Activated CD4-positive, alpha-beta T cell treated with anti-CD3 and anti-CD28 coated beads for 1 hour (primary cell): ENCODE data around the gene DMBX1.

Experiments used
- DNase-seq: peaks from one replicate; pipeline ENCODE4 v3.0.0-alpha.2; 2020

DMBX1 gene

DNA sequence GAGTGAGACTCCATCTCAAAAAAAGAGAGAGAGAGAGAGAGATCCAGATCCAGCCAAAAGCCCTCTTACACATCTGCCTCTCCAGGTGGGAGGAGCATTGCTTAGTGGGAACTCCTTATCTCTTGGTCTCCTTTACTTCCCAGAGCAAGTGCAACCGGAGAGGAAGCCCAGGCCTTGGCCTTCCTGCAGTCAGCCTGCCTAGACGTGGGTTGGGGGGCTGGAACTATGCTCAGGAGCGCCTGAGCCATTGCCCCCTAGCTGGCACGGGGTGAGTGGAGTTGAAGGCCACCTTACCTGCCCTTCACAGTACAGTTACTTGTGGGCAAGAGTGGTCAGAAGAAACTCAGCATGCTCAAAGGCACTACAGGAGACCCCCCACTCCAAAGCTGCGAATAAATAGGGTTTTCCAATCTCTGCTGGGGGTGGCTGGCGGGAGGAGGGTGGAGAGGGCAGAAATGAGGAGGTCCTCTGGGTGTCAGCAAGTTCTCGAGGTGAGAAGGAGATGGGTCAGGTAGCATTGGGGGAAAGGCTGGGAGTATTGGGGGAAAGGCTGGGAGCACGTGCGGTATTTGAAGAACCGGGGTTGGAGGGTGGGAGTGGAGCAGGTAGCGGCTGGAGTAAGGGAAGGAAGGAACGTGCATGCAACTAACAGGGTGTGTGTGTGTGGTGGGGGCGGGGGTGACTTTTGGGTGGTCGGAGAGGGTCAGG lies 4.7 kb upstream of the DMBX1 start:
- DNase-seq, result no peak

DNA sequence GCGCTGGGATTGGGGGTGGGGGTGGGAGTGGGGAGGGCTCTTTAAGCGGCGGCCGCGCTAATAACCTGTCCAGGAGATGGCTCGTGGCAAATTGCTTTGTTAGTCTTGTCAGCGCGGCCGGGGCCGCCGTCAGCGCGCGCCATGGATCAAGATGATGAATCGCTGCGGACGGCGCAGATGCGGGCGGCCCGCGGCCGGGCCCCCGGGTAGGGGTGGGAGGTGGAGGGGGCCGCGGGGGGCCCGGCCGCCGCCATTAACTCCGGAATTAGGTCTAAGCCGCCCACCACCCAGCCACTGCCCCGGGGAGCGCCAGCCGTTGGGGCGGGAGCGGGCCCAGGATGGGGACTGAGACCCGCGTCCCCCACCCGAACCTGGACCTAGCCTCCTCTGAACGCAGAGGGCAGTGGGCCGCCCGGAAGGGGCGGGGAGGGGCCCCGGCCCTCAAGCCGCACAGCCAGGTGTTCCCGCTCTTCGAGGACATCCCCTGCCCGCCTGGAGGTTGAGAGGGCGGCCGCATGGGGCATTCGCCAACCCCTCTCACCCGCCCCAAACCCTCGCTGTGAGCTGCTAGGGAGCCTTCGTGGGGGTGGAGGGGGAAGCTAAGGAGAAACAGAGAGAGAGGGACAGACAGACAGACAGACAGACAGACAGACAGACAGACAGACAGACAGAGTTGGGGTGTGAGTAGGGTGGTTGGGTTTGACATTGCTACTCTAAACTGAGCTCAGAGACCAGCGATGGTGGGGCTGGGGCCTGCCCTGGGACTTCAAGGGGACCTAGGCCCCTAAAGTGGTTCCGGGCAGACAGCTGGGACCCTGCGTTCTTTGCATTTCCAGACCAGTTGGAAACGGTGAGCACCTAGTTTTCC lies 3.8 kb upstream of the DMBX1 start:
- DNase-seq, result no peak

DNA sequence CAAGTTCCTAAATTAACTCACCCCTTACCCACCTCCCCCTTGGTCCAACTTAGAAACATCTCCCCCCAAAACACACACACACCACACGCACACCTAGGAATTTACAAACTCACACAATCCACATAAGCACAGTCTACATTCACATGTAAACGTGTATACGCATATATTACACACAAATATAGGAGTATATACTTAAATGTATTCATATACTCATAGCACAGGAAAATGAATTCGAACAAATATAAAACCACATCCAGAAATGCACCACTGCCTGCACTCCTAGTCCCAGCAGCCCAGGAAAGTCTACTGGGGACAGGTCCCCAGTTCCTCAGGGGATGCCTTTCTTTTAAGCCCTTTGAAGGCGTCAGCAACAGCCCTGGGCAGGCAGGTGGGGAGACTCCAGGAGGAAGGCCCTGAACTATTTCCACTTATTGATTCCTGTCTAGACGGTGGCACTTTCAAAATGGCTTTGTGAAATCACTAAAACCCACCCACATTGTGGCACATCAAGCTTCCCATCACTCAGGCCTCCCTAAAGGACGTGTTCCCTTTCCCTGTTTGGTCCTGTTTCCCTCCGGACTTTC lies 3.1 kb upstream of the DMBX1 start:
- DNase-seq, result no peak

DNA sequence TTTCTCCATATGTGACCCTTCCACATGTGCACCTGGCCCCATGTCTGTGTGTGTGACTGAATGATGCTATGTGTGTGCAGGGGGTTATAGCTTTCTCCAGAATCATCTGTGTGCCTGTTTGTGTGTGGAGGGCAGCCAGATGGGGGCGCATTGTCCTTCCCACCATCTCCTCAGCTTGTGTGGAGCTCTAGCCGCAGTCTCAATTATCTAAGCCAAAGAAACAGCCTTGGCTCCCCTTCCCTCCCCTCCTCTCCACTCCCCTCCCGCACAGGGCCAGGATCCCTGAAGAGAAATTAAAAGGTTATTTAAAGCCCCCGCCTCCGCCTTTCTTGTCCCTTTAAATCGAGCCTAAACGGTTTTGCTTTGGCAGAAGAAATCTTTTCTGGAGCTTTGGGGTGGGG lies 1.8 kb upstream of the DMBX1 start:
- no peak for DNase-seq

DNA sequence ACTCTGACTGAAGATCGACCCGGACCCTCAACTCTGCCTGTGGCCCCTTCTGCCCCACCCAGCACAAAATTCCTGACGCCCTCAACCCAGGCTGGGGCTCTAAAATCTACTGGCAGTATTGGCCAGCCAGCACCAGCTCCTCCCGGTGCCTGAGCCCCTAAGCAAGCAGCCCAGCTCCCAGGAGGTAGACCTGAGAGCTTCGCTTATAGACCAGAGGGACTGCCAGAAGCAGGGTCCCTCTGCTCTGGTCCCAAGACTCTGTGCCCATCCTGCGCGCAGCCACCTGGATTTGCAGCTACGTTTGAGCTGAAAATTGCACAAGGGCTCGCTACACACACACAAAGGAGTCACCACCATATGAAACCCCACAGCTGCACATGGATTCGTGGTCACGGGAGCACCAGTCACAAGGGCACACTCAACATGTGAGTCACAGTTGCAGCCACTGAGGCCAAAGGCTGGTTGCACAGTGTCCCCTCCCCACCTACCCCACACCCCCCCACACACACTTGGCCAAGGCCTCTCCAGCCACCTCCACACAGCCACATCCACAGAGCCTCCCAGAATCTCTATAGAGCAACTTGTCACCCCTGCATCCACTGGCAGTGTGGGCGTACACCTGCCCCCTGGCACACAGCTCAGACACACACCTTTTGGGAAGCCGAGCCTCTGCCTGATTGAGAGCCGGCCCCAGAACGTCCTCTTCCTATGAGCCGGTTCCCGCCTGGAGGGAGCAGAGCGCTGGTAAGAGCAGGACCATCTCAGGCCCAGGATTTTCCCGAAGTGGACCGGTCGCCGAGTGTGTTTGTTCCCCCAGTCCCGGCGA lies 1.1 kb upstream of the DMBX1 start:
- no peak for DNase-seq

DNA sequence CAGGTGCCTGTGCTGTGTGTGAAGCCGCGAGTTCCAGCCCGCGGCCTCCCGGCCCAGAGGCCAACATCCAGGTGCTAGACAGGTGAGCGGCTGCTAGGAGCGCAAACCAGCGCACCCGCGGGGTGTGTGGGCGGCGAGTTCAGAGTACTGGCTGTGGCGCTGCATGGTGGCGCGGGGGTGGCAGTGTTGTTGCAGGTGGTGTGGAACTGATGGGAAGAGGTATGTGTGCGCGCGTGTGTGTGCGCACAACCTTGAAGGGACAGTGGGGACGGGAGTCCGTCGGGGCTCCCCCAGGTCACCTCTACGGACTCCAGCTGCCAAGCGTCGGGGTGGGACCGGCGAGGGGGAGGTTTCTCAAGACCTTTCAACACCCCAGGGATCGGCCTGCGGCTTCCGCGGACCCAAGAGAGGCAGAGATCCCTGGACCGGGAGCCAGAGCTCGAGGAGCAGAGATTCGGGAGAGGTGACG lies 433 bp upstream of the DMBX1 start:
- no peak for DNase-seq

DNA sequence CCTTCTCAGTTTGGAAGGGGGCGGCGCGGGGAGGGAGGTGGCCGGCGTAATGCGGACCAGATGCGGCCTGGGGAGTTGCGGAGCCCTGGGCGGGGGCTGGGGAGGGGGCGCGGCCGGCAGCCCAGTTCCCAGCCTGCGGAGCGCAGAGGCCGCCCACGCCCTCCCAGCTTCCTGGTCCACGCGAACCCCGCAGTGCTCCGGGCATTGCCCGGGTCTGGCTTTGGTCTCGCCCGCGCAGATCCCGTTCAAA lies 695 bp downstream of the DMBX1 start:
- no peak for DNase-seq

DNA sequence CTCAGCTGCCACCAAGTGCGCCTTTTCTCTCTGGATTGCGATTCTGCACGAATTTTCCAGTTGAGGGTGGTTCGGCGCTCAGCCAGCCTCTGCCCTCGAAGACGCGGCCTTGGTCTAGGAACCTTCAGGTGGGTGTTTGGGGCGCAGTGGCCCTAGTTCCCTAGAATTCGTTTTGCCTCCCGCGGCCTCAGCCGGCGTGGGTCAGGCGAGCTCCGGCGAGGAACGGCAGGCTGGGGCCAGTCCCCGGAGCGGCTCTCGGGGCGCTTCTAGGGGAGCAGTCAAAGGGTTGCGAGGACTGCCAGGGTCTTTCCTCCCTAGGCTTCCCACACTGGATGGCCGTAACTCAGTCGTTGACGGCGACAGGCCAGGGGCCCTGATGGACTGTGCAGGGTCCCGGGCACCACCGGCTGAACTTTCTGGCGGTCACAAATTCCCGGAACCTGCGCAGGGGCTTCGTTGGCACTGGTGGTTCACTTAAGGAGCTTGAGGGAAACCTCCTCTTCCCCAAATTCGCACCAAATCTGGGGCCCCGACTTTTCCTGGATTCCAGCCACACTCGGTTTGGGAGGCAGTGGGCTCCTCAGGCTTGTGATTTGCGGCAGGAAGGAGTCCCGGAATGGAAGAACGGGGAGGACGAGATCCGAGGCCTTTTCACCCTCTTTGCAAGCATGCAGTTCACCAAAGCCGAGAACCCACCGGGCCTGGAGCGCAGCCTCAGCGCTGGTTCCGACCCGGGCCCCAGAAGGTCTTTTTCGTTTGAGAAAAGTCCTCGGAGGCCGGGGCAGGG lies 1.2 kb downstream of the DMBX1 start:
- no peak for DNase-seq

DNA sequence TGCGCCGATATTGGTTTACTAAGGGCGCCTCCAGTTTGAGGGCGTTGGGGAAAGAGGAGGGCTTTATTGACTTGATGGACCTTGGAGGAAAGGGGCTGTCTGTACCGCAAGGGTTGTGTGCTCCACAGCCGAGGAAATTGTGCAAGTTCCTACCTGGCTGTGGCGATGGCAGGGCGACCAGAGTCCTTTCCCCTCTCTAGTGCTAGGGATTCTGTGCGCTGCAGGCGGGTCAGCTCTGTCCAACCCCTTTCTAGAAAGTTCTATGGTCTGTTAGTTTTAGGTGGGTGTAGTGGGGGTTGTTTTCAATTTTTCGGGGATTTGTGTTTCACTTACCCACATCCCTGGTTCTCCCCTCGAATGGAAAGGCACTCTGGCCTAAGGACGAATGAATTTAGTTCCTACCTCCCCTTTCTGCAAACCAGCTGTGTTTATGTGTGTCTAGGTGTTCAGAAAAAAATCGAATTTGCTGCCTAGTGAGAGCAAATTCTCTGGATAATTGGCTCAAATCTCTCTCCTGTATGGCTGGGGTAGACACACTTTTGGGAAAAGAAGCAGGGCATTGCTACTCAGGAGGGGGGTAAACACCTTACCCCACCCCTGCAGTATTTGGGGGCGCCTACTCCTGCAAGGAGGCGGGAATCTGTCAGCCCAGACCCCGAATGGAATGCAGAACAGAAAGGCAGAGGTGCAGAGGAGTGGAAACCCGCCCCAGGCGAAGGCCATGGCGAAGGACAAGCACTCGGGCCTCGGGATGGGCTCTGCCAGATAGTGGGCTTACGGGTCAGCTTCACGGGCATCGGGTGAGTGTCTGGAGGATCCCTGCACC lies 2.0 kb downstream of the DMBX1 start:
- no peak for DNase-seq

DNA sequence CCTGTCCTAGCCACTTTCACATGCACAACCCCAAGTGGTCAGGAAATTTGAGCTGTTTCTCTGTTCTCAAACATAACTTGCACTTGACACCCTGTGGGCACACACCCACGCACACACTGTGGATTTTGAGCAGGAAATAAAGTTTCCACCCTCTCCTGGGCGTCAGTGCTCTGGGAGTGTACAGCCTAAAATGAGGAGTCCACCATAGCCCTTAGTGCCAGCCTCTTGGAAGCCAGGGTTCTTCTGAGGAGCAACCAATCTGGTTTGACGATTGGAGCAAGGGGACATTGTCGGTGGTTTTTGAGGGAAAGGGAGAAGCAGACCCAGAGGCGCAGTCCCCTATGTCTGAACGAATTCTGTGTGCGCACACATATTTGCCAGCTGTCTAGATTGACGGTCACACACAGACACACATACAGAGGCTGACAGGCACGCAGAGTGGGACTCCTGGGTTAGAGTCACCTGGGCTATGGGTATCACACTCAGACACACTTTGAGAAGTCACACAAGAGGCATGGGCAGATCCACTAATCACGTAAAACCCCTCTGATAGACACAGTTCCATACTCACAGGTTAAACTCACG lies 2.7 kb downstream of the DMBX1 start:
- no peak for DNase-seq

DNA sequence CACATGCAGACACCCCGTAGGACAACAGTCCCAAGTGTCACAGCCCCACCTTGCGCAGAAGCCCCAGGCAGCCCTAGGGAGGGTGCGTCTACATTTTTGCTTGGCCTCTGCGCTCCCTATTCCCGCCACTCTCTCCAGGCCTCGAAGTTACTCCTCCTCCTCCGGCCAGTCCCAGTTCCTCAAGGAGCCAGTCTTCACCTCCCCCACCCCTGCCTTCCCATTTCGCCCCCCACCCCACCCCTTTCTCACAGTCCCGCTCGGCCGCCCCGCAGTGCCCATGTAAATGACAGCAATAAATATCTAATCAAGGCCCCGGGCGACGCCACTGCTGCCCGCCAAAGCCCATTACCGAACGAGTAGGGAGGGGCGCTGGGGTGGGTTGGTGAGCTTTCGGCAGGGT lies 3.2 kb downstream of the DMBX1 start:
- DNase-seq, result no peak

DNA sequence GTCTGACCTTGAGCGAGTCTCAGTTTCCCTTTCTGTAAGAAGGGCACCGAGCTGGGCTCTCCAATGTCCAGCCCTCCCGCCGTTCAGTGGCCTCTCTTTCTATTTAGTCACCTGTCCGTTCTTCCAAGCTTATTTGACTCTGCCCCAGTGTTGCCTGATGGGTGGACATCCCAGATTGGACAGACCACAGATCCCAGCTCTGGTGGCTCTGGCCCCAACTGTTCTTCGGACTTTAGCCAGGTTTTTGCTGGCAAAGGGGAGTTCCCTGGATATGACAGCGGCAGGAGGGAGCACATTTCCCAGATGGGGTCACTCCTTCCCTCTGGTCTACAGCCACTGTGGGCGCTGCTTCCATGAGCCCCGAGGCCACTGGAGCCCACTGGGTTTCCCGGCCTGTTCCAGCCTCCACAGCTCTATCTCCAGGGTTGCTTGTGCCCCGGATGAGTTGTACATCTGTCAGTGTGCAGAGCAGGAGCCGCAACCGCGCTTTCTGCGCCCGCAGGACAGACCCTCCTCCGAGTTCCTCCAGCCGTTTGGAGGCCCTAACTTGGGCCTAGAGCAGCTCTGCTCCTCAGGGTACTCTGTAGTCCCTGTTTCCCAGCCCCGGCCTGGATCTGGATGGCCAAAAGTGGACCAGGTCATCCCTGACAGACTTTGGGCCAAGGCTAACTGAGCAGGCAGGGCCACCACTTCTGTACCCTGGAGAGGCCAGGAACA lies 3.8 kb downstream of the DMBX1 start:
- no peak for DNase-seq

DNA sequence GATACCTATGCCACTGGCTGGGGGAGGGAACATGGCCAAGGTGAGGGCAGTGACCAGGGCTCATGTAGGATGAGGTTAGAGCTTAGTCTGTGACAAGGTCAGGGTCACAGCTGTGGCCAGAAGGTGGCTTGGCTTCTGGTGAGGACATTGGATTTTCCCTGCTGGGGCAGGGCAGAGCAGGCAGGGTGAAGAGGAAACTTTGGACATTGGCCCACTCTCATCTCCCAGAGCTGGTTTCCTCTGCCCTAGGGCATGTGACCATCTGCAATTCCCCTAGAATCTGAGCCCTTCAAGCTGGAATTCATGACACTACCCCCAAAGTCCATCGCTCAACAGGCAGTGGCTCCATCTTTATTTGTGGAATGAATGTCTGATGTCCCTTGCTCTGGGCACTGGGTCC lies 5.3 kb downstream of the DMBX1 start:
- no peak for DNase-seq

DNA sequence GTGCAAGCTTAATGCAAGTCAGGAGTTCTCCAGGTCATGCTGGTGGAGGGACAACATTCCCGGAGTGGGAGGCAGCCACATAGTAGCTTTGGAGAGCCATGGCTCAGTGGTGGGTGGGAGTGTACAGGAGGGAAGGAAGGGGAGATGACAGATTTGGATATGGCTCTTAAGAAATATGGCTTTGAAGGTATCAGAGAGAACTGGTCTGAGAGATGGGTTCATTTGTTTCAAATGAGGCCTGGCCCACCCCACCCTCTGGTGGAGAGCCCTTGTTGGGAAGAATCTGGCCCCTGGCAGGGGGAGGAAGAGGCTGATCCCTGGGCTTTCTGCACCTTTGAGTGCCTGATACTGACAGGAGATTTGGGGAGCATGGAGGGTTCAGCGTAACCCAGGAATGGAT lies 6.1 kb downstream of the DMBX1 start:
- DNase-seq, result no peak

DNA sequence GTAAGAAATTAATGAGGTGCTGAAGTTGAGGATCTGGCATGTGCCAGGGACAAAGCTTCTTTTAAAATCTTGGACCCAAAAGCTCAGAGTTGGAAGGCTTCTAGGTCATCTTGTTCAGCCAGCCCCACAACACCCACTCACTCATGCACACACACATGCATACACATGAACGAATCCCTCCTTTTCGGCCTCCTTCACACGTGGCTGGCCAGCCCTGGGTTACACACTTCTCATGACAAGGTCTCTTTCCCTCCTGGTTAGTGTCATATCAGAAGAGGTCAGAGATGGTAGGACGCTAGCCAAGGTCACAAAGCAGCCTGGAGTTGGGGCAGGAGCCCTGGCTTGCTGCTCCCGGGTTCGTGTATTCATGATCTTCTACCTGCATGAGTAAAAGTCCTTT lies 6.9 kb downstream of the DMBX1 start:
- DNase-seq, result no peak

DNA sequence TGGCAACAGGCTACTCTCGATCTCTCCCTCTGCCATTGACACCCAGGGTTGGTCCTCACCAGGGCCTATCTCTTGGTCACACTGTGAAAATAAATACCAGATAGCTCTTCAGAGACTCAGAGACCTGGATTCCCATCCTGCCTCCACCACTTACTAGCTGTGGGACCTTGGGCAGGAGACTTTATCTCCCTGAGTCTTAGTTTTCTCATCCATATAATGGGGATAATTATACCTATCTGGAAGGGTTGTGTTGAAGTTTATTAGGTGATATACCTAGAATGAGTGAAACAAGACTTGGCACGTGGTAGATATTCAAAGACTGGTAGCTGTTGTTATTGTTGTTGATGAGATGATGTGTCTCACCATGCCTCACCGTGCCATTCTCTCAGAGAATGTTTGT lies 7.4 kb downstream of the DMBX1 start:
- DNase-seq, result no peak

DNA sequence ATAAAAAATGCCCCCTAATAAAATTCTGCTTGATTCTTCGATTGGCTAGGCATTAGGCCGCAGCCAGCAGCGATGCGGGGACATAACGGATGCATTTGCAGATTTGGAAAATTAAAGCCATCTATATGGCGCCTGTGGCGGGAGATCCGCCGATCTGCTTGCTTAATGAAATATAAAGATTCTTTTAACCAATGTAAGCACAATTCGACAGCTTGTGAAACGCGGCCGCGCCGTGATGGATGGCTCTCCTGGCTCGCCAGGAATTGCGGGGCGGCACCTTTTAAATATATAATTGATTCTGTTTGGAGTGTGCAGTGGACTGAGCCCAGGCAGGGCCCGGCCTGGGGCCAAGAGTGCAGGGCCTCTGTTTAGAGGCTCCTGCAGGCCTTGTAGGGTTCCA lies 8.0 kb downstream of the DMBX1 start:
- no peak for DNase-seq

DNA sequence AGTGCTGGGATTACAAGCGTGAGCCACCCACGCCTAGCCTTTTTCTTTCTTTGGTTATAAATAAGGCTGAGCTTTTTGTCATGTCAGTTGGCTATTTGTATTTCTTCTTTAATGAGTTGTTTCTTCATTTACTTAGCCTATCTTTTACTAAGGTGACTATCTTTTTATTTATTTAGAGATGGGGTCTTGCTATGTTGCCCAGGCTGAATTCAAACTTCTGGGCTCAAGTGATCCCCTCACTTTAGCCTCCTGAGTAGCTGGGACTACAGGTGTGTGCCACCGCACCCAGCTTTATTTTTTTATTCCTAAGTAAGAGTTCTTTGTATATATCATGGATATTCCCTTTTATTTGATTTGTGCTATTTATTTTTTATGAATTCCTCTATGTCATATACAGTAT lies 11.9 kb downstream of the DMBX1 start:
- no peak for DNase-seq

DNA sequence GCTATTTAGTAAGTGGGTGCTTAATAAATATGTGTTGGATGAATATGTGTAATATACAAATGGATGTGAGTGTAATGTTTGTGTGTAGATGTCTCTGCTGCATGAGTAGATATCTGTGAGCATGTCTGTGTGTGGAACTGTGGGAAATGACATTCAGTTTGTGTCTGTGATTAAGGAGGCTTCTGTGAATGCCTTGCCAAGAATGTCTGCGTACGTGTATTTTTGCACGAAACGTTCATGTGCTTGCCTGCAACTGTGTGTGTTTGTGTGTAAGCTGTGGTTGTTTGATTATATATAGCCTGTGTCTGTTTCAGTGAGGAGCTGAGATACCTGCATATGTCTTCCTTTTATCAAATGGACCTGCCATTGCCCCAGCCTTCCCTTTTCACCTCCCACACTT lies 13.8 kb downstream of the DMBX1 start:
- no peak for DNase-seq

DNA sequence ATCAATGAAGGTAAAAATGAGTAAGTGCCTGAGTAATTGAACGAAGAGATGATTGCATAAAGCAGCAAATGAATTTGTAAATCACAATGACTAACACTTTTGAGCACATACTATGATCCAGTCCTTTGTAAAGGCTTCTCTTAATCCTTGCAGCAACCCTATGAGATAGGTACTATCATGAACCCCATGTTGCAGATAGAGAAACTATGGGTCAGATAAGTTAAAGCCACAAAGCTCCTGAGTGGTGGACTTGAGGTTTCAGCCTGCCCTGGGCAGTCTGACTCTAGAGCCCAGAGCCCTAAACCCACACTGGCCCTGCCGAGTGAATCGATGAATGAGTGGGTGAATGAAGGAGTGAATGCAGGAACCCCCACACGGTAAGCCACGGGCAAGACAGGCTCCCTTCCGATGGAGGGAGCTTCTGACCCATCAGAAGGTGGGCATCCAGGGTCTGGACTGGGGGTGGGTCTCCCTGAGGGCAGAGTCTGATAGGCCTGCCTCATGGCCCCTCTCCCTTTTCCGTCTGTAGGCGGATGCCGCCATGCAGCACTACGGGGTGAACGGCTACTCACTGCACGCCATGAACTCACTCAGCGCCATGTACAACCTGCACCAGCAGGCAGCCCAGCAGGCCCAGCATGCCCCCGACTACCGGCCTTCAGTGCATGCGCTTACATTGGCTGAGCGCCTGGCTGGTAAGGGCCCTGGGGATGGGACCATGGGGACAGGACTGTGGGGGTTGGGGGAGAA lies 17.0 kb downstream of the DMBX1 start:
- DNase-seq, result no peak
